Measurements from ENCODE around the gene SRGAP2.
"Not testable (repeated sequence)": the region's sequence is repeated elsewhere in the genome, so short reads cannot be mapped to it uniquely, and the experiment has no call there.

Gene SRGAP2

DNA sequence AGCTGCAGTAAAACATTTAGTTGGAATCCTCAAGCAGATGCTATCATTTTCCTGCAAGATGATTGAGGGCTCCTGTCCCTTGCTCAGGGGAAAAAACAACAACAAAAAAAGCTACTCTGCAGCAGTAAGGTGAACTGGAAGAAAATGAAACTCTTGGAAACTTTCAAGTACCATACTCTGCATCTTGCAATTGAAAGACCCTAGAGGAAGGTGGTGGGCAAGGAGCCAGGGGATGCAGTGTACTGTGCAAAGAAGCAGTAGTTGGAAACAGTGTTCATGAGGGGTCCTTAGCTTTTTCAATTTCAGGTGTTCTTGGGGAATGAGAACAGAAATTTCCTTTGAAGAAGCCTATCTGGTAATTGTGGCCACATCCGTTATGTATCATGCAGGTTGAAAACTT lies 7.5 kb downstream of the SRGAP2 start:
- DNase-seq: not testable (repeated sequence)

DNA sequence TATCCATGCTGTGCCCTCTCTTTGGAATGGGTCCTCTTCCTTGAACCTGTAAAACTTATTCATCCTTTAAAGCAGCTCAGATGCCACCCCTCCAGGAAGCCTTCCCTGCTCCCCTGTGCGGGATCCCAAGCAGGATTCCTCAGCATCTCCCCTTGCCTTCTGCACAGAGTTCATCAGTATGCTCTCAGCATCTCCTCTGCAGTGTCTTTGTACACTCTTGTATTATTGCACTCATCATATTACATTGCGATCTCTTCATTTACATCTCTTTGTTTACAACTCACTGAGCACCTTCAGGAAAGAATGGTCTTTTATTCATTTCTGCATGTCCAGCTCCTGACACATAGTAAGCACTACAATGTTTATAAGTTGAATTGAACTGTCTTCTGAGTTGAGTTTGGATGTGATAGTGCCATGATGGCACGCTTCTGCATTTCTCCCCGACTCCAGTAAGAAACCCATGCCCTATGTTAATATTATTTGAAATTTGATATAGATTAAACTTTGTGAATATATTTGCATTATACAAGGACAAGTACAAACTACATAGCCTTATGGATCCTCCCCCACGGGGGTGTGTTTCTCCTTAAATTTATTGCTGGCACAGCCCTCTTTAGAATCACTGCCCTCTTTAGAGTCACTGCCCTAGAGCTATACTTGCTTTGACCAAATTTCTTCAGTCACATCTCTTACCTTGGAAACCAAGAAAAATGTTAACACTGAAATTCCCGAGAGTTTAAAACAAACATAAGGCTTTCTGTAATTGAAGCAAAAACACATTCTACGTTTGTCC lies 12.5 kb downstream of the SRGAP2 start:
- not testable (repeated sequence) for DNase-seq

DNA sequence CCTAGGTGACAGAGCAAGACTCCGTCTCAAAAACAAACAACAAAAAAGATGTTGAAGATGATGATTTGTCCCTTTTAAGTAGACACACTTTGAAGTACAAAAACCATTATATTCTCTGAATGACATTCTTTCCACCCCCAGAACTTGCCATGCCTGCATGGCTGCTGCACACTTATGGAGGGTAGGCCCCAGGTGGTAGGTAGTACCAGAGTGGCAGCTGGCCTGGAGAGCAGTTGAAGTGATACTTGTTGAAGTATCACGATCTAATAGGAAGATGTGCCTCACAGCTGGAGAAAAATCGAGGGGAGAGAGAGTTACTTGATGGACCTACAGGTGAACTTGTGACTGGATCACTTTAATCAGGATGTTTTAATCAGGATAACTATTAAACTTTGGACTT lies 14.9 kb downstream of the SRGAP2 start:
- not testable (repeated sequence) for DNase-seq

DNA sequence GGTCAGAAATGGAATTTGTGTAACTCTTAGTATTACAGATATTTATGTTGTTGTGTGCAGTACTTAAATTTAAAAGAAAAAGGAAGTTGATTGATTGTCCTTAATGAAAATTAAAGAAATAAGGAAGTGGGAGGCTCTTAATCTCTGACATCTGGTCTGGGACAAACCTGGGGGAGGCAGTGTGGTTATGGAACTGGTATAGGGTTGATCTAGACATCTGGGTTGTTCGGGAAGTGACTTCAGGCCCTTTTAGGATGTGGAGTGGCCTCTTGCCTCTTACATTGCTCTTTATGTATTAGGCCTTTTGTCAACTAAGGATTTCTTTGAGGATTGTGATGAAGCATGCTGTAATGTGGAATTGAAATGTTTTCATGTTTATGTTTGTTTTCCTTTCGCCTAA lies 15.4 kb downstream of the SRGAP2 start:
- not testable (repeated sequence) for DNase-seq

DNA sequence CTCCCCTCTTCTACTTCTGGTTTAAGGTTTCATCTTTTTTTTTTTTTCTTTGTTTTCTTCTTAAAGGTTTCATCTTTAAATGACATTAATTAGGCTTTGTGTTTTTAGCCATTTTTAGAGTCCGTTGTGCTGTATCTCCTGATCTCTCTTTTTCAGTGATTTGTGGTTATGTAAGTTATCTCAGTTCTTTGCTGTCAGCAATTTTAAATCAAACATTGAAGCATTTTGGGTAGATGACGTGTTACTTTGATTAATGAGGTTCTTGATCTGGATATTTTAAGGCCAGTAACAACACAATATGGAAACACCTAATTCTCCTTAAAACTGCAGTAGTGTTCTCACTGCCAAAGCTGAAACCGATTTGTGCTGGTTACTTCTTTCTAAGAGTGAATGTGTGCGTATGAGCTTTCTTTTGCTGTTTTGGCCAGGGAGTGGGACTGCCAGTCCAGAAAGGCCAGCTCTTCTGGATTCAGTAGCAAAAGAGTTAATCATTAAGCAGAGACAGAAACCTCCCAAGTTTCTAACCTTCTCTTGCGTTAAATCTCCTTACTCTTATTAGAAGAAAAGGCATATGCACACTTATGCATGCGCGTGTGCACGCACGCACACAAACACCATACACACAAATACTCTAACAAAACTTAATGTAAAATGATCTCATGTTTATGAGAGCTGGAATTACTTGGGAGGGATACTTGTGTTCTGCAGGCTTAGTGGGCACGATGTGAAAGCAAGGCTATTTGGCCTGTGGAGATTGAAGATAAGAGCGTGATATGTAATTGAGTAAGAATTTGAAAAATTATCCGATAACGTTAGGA lies 16.4 kb downstream of the SRGAP2 start:
- DNase-seq: not testable (repeated sequence)

DNA sequence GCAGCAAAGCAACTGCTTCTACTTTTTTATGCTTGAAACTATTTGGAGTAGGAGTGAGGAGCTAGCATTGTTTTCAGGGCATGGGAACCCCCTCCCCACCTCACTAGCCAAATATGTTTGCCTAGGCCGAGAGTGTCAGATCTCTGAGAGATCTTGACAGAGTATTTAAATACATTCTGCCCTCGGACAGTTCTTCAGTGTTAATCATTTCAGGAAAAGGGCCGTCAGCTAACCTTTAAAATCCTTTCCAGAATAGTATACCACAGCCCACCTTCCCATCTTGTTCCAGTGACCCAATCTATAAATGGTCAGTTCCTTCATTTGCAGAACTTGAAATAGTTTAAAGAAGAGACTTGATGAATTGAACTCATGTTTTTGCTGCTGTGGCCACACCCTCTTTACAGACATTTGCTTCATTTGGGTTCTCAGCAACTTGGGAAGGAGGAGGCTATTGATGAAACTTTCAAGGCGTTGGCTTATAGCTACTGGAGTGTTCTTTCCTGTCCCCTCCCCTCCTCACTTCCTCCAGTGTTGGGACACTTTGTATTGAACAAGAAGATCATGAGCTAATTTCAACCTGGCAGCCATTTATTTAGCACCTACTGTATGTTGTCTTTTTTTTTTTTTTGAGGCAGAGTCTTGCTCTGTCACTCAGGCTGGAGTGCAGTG lies 17.1 kb downstream of the SRGAP2 start:
- not testable (repeated sequence) for DNase-seq

DNA sequence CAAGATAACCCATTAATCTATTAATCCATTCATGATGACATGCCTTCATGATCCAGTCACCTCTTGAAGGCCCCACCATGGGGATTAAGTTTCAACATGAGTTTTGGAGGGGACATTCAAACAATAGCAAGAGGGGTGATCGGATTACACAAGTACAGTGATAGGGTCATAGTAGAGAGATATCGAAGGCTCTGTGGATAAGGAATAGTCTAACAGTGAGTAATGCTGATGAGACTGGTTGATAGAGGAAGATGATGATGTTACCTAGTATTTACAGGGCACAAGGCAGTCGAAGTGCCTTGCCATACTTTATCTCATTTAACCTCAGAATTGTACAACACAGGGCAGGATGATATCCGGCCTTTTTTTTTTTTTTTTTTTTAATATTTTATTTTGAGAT lies 18.2 kb downstream of the SRGAP2 start:
- DNase-seq: not testable (repeated sequence)

DNA sequence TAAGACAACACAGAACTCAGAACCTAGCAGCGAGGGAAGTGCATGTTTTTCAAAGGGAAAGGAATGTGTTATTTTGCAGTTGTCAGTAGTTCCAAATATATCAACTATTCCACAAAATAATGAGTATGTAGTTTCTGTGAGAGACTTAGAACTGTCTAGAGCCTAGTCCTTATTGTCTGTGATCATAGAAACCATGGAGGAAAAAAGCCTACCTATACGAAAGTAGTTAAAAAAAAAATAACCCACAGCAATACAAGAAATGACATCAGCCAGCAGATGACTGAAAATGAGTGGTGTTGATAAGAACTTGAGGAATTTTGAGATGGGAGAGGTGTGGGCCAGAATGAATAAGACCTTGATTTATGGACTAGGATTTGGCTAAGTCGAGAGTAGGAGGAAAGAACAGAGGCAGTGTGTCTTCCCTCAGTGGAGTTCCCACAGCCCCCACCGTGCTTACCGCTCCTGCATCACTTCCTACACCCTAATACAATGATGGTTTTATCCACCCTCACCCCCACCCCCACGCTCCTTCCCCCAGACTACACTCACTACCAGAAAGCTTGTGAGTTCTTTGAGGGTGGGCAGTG lies 20.9 kb downstream of the SRGAP2 start:
- not testable (repeated sequence) for DNase-seq

DNA sequence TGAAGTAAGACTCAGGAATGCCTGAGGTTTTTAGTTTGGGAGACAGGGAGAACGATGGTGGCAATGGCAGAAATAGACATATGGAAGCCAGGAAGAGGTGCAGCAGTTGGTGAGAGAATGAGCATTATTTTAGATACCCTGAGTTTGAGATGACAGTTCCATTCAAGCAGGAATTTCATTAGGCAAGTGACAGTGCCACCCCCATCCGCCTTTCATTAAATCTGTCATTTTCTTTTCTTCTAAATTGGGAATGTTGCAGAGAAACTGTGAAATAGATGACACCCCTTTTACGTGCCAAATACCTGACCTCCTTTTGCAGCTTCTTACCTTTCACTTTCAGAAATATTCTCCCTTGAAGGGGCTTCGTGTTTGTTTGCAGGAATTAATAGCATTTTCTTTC lies 22.0 kb downstream of the SRGAP2 start:
- not testable (repeated sequence) for DNase-seq

DNA sequence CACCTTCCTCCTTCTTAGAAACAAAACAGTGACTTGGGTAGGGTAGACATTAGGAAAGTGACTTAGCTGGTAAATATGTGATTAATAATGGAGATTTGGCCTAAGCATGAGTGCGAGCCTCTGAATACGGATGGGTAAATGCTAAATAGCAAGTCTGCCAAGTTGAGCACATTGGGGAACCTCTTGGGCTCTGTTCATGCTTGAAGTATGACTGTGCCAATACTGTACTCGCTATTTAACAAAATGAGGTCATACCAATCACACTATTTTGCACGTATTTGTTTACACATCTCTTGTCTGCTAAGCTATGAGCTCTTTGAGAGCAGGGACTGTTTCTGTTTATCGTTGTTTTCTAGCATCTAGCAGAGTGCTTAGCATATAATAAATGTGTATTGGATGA lies 23.5 kb downstream of the SRGAP2 start:
- DNase-seq: not testable (repeated sequence)

DNA sequence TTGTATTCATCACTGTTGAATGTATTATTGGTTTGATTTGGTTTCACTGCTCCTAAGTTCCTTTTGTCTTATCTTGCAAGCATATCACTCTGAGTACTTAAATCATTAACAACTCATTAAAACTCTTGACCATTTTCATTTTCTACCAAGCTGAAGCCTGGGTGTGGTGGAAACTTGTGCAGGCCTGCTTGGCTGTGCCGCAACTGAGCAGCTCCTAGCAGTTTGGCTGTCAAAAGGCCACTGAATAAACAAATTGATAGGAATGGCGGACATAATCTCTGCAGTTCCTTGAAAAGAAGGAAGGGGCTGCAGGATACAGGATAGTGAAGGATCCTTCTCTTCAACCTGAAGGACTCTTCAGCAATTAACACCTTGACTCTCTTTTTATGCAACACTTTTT lies 25.9 kb downstream of the SRGAP2 start:
- DNase-seq: not testable (repeated sequence)

DNA sequence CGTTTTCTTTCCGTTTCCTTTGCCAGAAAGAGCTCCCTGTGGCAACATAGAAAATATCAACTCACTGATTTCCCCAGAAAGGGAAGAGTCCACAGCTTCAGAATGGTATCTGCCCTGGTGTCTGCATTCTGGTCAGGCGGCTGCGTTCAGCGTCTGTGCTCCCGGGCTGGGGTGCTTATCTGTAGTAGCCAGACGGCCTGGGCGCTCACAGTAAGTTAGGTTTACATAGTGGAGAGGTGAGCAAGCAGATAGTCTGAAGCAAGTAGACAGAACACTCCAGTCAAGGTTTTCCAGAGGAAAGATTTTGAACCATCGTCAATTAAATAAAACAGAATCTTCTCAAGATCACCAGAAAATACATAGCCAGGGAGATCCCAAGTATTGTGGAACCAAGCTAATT lies 28.6 kb downstream of the SRGAP2 start:
- DNase-seq: not testable (repeated sequence)

DNA sequence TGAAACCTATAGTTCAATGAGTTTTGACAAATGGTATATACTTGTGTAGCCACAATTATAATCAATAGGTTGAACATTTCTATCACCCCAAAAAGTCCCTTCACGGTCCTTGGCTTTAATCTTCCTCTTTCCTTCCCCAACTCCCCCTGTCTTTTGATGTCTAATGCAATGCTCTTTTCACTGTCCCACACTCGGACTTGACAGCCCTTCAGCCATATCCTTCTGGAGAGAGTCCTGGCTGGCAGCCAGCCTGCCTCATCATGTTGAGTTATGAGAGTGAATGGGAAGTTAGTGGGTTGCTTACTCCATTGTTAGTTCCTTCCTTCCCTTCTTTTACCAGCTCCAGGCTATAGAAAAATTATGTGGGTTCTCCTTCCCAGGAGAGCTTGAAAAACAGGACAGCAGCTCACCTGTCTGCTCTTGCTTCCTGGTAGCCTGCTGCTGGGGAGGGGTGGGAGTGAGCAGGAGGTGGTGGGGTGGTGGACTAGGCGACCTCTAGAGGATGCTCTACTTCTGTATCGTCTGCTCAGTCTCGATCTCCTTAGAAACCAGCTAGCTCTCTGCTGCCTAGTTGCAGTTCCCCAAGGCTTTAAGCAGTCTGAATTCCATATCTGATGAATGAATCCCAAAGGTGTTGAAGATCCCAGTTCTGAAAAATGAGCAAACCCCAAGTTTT lies 29.8 kb downstream of the SRGAP2 start:
- not testable (repeated sequence) for DNase-seq

DNA sequence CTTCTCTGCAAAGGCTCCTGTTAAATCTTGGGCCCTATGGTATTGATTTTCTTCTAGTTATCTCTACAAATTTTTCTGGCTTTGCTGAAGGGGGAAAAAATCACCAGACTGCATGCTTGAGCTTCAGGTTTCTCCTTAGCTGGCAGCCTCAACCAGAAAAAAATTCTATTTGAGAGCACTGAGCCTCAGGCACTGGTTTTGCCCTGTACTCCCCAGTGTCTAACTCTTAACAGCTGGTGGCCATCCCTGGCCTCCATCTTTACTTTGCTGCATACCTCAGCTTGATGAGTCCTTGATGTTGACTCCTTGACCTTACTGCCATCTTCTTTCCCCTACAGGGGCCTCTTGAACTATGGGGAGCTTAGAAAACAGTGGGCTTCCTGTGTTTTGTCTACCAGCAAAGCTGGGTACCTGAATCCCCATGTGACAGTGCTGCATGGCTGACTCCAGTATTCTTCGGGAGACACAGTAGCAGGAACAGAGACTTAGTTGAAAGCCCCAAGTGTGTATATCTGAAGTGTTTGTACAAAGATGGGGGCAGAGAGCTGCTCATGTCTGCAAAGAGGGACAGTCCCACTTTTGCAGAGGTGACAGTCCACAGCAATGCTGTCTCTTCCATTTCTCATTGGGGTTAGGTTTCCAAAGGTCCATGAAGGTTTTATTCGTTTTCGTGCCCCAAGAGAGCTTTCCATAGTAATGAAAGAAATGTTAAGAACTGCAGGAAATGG lies 31.0 kb downstream of the SRGAP2 start:
- DNase-seq: not testable (repeated sequence)

DNA sequence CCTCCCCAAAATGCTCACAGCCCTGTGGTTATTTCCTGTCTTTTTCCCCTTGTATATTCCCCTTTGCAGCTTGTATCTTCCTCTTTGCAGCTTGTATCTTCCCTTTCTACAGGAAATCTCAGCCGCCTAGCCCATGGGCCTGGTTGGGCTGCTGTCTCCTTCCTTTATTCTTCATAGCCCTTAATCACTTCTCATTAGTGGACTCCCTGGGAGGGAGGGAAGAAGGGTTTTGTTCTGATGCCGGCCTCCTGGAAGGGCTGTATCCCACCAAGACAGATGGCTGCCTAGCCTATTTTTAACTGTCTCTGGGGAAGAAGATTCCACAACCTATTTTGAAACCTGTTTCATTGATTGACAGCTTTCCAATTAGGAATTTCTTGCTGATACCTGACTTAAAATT lies 31.8 kb downstream of the SRGAP2 start:
- not testable (repeated sequence) for DNase-seq

DNA sequence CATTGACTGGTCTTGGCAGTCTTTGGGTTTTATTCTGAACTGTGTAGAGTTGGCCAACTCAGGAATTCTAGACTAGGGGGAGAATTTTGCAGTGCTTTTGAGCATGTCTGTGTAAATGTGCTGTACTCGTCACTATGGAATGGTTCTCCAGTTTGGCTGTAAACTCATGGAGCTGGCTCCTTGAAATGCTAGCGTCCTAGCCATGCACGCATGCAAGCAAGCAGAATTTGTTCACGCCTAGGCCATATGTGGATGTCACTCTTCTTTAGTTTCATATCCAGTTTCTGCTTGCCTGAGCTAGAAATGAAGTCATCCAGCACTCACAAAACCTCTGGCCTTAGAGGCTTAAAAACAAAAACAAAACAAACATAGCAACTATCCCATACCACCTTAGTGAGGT lies 36.9 kb downstream of the SRGAP2 start:
- not testable (repeated sequence) for DNase-seq

DNA sequence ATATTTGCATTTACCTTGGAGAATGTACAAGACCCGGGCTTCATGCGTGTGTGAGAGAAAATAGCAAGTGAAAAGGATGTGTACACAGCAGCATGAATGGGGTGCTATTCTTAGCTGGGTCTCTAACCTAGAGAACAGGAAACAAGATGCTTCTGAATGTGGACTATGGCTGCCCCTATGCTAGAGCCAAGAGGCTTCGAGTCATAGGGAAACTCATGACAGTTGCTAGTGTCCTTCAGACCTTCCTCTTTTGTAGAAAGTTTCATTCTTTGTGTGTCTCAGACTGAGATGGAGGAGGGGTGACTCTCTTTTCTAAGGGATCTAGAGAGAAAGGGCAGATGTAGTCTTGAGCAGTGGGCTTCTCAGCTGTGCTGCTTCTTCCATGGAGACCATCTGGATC lies 40.0 kb downstream of the SRGAP2 start:
- not testable (repeated sequence) for DNase-seq

DNA sequence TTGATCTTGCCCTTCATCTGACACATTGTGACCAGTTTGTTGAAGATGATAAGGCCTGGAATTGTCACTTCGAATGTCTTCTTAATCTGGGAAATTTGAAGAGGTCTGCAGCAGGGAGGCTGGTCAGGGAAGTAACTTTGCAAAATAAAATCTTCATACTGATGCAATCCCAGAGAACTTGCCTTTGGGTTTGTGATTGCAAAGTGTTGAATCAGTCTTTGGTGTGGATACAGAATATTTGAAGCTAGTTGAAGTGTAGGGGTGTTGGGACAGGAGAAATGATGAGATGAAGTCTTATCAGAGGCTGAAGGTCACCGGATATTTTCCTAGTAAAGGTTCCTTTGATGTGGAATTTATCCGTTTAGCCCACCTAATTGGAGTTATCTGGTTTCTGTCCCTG lies 42.1 kb downstream of the SRGAP2 start:
- DNase-seq: not testable (repeated sequence)

DNA sequence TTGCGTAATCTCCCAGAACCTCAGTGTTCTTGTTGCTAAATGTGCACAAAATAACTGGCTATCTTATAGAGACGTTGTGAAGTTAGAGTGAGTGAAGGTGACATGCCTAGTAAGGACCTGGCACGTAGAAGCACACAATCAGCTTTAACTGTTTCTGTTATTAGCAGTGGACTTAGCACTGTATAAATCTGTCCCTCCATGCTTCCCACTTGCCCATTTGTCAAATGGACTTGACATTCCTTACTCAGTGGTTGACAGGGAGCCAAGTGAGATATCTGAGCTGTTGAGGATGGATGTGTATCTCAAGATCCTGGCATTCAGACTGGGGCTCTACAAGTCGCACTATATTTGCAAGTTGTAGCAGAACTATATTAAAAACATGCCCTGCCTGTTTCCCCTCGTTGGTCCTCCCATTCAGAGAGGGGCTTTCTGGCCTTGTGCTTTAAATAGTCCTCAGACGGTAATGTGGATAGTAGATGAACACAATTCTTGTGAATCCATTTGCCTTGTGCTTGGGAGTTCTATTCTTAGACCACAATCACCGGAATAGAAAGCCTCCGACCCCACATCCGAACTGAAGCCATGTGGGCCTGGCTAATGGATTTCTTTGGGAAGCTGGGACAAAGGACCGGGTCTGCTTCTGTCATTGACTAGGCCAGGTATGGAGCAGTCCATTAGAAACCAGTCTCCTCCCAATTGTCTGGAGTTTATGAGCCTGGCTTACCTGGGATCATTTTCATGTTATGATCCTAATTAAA lies 43.0 kb downstream of the SRGAP2 start:
- DNase-seq: not testable (repeated sequence)

DNA sequence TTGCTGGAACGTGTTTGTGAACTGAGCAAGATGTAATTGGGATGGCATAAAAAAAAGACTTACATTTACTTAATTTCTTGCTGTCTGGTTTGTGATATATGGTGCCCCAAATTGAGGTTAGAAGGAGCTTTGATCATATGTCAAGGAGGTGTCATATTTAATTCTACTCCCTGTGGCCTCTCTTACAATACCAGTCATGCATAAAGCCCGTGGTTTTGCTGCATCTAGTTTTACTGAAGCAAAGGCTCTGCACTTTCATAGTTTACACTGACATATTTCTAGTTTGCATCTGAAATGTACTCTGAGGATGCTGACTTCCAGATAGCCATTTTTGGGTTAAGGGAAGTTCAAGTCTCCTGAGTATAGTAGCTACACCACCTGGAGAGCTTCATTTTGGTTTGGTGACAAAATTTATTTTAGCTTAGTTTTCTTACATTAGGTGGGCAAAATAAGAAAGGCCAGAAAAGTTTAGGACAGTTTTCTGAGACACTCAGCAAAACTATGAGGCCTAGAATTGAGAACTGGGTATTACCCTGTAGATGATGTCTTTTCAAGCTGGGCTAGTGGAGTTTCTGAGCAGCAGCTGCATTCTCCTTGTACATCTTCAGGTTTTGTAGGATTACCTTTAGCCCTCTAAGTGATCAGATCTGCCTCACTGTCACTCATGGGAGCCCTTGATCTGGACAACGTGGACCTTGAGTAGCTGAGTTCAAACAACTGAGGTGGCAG lies 47.8 kb downstream of the SRGAP2 start:
- DNase-seq: not testable (repeated sequence)
